ENCODE results near the gene NAA80. TPM values are rescaled to one million over a fixed set of nuclear protein-coding genes. Genes with fewer than 3 reads are reported as not detected.

The NAA80 gene
- total and polyA plus RNA-seq, 8 donors = 2.6 to 15.6 (median 5.2) TPM

DNA sequence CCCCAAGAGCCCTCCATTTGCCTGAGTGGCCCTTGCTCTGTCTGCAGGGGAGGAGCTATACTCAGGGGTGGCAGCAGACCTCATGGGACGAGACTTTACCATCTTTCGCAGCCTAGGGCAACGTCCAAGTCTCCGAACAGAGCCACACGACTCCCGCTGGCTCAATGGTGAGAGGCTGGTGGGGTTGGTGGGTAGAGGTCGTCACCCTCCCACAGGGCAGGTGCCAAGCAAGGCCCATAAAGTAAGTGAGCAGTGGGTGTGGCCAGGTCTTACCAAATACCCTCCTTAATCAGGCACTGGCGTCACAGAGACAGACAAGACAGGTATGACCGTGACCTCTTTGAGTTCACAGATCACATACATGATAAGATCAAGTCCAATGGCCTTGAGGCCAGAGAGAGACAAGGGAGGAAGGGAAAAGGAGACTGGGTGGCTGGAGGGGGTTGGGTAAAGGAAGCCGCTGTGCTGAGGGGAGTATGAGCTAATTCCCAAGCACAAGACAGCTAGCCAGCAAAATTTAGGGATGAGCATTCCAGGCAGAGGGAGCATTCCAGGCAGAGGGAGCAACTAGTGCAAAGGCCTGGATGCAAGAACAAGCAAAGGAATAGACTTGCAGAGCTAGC is 27.8 kb downstream of the NAA80 start:
- TF ChIP-seq CTCF (IDR thresholded peaks at IDR 0.05) = no peak
- intact Hi-C loops (cut with DNase I) = loop anchor here in 2 of 3 donors (5.0 kb wide), 2 partner anchors 44 to 79 kb away; partner anchors contain the start of gene GNAT1 (in 1 of the 2)
- DNase-seq (peak in 1 of 6 donors; percentile 33), ATAC-seq (no peak), FAIRE-seq (no peak)
- Histone ChIP-seq H3K4me3 (no peak overlapping the region), H3K36me3 (peaks cover 0 to 12% (median 4%) of the 10 kb centered on the region in 3 donors), H3K27me3 (no peaks in the 10 kb centered on the region), H3K27ac (peak overlapping the region; percentile 87 to 94 (median 90)), H3K9me3 (no peaks in the 10 kb centered on the region), H3K4me1 (peaks cover 20 to 31% (median 29%) of the 10 kb centered on the region in 3 donors)
- WGBS, 2 donors = 37 to 39% methylated on average over 10 of the region's 10 CpGs

DNA sequence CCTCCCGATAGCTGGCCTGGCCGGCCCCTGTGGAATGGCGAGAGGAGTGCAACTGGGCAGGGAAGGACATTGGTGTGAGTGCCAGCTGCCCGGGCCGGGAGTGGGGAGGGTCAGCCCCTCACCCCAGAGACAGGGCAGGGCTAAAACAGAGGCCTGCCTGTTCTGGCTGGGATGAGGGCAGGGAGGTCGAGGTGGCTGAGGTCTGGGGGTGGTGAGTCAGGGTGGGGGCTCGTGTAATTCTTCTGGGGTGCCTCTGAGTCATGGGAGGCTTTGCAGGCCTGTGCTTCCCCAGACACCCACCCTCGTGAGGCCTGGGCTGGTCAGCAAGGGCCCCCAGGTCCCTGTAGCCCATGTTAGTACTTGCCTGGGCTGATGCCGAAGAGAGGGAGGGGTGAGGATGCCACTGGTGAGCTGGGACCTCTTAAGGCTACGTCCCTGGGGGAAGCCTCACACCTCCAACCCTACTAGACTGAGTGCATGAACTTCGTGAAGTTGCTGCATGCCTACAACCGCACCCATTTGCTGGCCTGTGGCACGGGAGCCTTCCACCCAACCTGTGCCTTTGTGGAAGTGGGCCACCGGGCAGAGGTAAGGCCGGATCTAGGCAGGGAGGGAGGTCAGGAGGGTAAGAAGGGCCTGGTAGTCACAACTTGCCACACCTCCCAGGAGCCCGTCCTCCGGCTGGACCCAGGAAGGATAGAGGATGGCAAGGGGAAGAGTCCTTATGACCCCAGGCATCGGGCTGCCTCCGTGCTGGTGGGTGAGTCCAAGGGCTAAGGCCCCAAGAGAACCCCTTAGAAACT is 28.6 kb downstream of the NAA80 start:
- WGBS, 2 donors = 54 to 55% methylated on average over 19 of the region's 19 CpGs

DNA sequence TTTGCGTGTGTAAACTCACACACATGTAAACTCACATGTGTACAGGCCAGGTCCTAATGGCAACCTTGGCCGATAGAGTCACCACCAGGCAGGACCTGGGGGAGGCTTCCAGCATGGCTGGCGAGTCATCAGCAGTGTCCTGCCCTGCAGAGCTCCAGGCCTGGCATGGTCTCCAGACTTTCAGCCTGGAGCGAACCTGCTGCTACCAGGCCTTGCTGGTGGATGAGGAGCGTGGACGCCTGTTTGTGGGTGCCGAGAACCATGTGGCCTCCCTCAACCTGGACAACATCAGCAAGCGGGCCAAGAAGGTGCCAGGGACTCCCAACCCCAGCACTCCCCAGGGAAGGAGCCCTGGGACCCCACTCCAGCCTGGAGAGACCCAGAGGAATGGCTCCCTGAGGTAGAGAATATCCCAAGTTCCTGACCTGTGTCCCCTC is 29.2 kb downstream of the NAA80 start:
- Histone ChIP-seq H3K36me3 (peaks cover 0 to 5% (median 0%) of the 10 kb centered on the region in 3 donors), H3K9me3 (no peaks in the 10 kb centered on the region), H3K27ac (peak overlapping the region; percentile 87 to 94 (median 90)), H3K4me3 (peak overlapping the region; percentile 21 to 58 (median 44)), H3K4me1 (peaks cover 25 to 43% (median 29%) of the 10 kb centered on the region in 3 donors), H3K27me3 (no peaks in the 10 kb centered on the region)
- intact Hi-C loops (cut with DNase I) = loop anchor here in 2 of 3 donors (5.0 kb wide), 2 partner anchors 43 to 78 kb away; partner anchors contain the start of gene GNAT1 (in 1 of the 2)
- 28 to 33% methylated on average over 8 of the region's 8 CpGs for WGBS, 2 donors
- DNase-seq = peak in 1 of 6 donors; percentile 64
- no peak for FAIRE-seq
- TF ChIP-seq CTCF (IDR thresholded peaks at IDR 0.05) = no peak
- no peak for ATAC-seq

More for the DNA sequence above, 28.6 kb downstream of the NAA80 start:
- TF ChIP-seq CTCF (IDR thresholded peaks at IDR 0.05) = no peak
- Histone ChIP-seq H3K9me3 (no peaks in the 10 kb centered on the region), H3K27me3 (no peaks in the 10 kb centered on the region), H3K4me1 (peaks cover 25 to 36% (median 29%) of the 10 kb centered on the region in 3 donors), H3K4me3 (peak overlapping the region in 3 of 4 donors; percentile 40 to 58 (median 49)), H3K36me3 (peaks cover 0 to 5% (median 0%) of the 10 kb centered on the region in 3 donors), H3K27ac (peak overlapping the region; percentile 87 to 94 (median 90))
- intact Hi-C loops (cut with DNase I) = loop anchor here in 2 of 3 donors (5.0 kb wide), 2 partner anchors 43 to 78 kb away; partner anchors contain the start of gene GNAT1 (in 1 of the 2)
- ATAC-seq = no peak
- peak in 3 of 6 donors; percentile 32 to 72 (median 56) for DNase-seq
- no peak for FAIRE-seq

- H3K4me1 ChIP-seq = peaks cover 25 to 44% (median 29%) of the 10 kb centered on the region in 3 donors
- no peak for TF ChIP-seq CTCF (IDR thresholded peaks at IDR 0.05)
Measured at GRCh38 chr3:50269460-50269859, 29.7 kb downstream of the NAA80 start.

More at GRCh38 chr3:50269460-50269859, 29.7 kb downstream of the NAA80 start:
- DNase-seq (no peak), ATAC-seq (no peak), FAIRE-seq (no peak)
- no peaks in the 10 kb centered on the region for H3K9me3 ChIP-seq
- intact Hi-C loops (cut with DNase I) = no loop called here
- peak overlapping the region; percentile 87 to 94 (median 90) for H3K27ac ChIP-seq
- no peaks in the 10 kb centered on the region for H3K27me3 ChIP-seq
- WGBS, 2 donors = 21 to 27% methylated on average over 4 of the region's 4 CpGs
- H3K4me3 ChIP-seq = peak overlapping the region; percentile 21 to 58 (median 44)
- H3K36me3 ChIP-seq = peaks cover 0 to under 1% (median 0%) of the 10 kb centered on the region in 3 donors
